Measurements from ENCODE around the gene GPLD1.
"Not testable (repeated sequence)": the region's sequence is repeated elsewhere in the genome, so short reads cannot be mapped to it uniquely, and the experiment has no call there.

DNA sequence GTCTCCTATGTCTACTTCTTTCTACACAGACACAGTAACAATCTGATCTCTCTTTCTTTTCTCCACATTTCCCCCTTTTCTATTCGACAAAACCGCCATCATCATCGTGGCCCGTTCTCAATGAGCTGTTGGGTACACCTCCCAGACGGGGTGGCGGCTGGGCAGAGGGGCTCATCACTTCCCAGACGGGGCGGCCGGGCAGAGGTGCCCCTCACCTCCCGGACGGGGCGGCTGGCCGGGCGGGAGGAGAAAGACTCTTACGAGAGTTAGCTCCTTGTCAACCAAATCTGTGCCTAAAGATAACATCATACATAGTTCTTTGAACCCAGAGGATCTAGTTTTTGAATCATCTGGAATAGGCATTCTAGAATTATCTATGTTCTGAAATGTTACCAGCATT, 74.8 kb downstream of the GPLD1 start:
- not testable (repeated sequence) for TF ChIP-seq EP300 (IDR thresholded peaks at IDR 0.05); POLR2A (IDR thresholded peaks at IDR 0.05; ENCODE audit: low read depth)
- TF ChIP-seq, protein P1, sequence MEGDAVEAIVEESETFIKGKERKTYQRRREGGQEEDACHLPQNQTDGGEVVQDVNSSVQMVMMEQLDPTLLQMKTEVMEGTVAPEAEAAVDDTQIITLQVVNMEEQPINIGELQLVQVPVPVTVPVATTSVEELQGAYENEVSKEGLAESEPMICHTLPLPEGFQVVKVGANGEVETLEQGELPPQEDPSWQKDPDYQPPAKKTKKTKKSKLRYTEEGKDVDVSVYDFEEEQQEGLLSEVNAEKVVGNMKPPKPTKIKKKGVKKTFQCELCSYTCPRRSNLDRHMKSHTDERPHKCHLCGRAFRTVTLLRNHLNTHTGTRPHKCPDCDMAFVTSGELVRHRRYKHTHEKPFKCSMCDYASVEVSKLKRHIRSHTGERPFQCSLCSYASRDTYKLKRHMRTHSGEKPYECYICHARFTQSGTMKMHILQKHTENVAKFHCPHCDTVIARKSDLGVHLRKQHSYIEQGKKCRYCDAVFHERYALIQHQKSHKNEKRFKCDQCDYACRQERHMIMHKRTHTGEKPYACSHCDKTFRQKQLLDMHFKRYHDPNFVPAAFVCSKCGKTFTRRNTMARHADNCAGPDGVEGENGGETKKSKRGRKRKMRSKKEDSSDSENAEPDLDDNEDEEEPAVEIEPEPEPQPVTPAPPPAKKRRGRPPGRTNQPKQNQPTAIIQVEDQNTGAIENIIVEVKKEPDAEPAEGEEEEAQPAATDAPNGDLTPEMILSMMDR (IDR thresholded peaks at IDR 0.05), result not testable (repeated sequence)

Data from esophagus muscularis mucosa (tissue), 4 donors.